Activated naive CD4-positive, alpha-beta T cell treated with anti-CD3 and anti-CD28 coated beads for 36 hours (primary cell): ENCODE results near the gene EML4. TPM values are rescaled to one million over a fixed set of nuclear protein-coding genes. Genes with fewer than 3 reads are reported as not detected.
"Not testable (repeated sequence)": the region's sequence is repeated elsewhere in the genome, so short reads cannot be mapped to it uniquely, and the experiment has no call there.

Experiments
- CTCF ChIA-PET: fragments of 350-600 bp; sonication (Branson Sonifier 250); formaldehyde crosslinking; loops from one replicate; lab custom pipeline; 2021; ENCODE audit warnings: antibody characterized with exemption; lab: Charles Lee
- DNase-seq: peaks from one replicate; pipeline ENCODE4 v3.0.0-alpha.2; 2020
- H3K27ac Mint-ChIP-seq: one replicate; pipeline ENCODE4 v1.8.0; 2021; ENCODE audit warnings: mild to moderate bottlenecking, mixed read lengths
- H3K27me3 Mint-ChIP-seq: one replicate; pipeline ENCODE4 v1.8.0; 2021; ENCODE audit warnings: low read depth, mixed read lengths
- H3K36me3 Mint-ChIP-seq: one replicate; pipeline ENCODE4 v1.8.0; 2021; ENCODE audit warnings: low read depth, mixed read lengths
- H3K4me1 Mint-ChIP-seq: one replicate; pipeline ENCODE4 v1.8.0; 2021; ENCODE audit warnings: low read depth, mixed read lengths
- H3K4me3 Mint-ChIP-seq: one replicate; pipeline ENCODE4 v1.8.0; 2021; ENCODE audit warnings: mild to moderate bottlenecking, moderate library complexity, mixed read lengths
- H3K9me3 Mint-ChIP-seq: one replicate; pipeline ENCODE4 v1.8.0; 2021; ENCODE audit warnings: mixed read lengths
- intact Hi-C: fragments of 100-400 bp; cut with micrococcal nuclease; formaldehyde crosslinking; loops from one replicate; pipeline ENCODE4 v1.15.1; 2023
- total RNA-seq, 2 experiments: library from RNA; stranded (reverse); gene quantifications; one replicate each; pipeline ENCODE4 v1.2.3, GENCODE V29; 2021

EML4 gene
- total RNA-seq, 2 experiments from 2014 or later, result 65.8 to 65.9 TPM

GRCh38 chr2:42324949-42325348 is 155.8 kb downstream of the EML4 start:
- no peaks in the 10 kb centered on the region for H3K27me3 Mint-ChIP-seq

GRCh38 chr2:42325609-42326008 is 156.5 kb downstream of the EML4 start:
- CTCF ChIA-PET, result interaction anchor here (1.1 kb wide), 1 partner anchor 229 kb away, joined by 3 read pairs; no protein-coding TSS in a partner anchor
- H3K27me3 Mint-ChIP-seq, result no peaks in the 10 kb centered on the region
- H3K4me3 Mint-ChIP-seq, result no peak overlapping the region
- no peaks in the 10 kb centered on the region for H3K9me3 Mint-ChIP-seq
- no peak overlapping the region for H3K27ac Mint-ChIP-seq
- H3K4me1 Mint-ChIP-seq, result peaks cover 18% of the 10 kb centered on the region
- intact Hi-C loops, result no loop called here
- DNase-seq, result no peak
- peaks cover 23% of the 10 kb centered on the region for H3K36me3 Mint-ChIP-seq

More at GRCh38 chr2:42324949-42325348, 155.8 kb downstream of the EML4 start:
- H3K27ac Mint-ChIP-seq, result peak overlapping the region; percentile 24
- H3K9me3 Mint-ChIP-seq, result no peaks in the 10 kb centered on the region
- intact Hi-C loops, result no loop called here
- peaks cover 13% of the 10 kb centered on the region for H3K4me1 Mint-ChIP-seq
- peaks cover 24% of the 10 kb centered on the region for H3K36me3 Mint-ChIP-seq
- H3K4me3 Mint-ChIP-seq, result no peak overlapping the region
- no peak for DNase-seq
- CTCF ChIA-PET, result interaction anchor here (0.6 to 1.1 kb wide), 2 partner anchors 62 to 229 kb away, joined by 3 to 5 read pairs; no protein-coding TSS in a partner anchor

- Mint-ChIP-seq H3K27me3 (no peaks in the 10 kb centered on the region), H3K4me1 (peaks cover 18% of the 10 kb centered on the region), H3K9me3 (no peaks in the 10 kb centered on the region), H3K27ac (peak overlapping the region; percentile 39), H3K36me3 (peaks cover 22% of the 10 kb centered on the region), H3K4me3 (no peak overlapping the region)
- intact Hi-C loops, result no loop called here
- CTCF ChIA-PET, result interaction anchor here (0.9 to 1.0 kb wide), 2 partner anchors 18 to 230 kb away, joined by 4 to 5 read pairs; no protein-coding TSS in a partner anchor
- no peak for DNase-seq
These were observed 158.0 kb downstream of the EML4 start for GRCh38 chr2:42327125-42327524.

GRCh38 chr2:42328148-42328833 is 159.1 kb downstream of the EML4 start:
- CTCF ChIA-PET, result interaction anchor here (0.5 to 3.5 kb wide), 32 partner anchors 8 to 474 kb away, joined by 3 to 35 read pairs (median 4); partner anchors contain the start of gene COX7A2L
- Mint-ChIP-seq H3K4me3 (no peak overlapping the region), H3K27me3 (no peaks in the 10 kb centered on the region), H3K4me1 (peaks cover 18% of the 10 kb centered on the region), H3K9me3 (no peaks in the 10 kb centered on the region), H3K27ac (peak overlapping the region; percentile 50), H3K36me3 (peaks cover 29% of the 10 kb centered on the region)
- DNase-seq, result no peak
- intact Hi-C loops, result loop anchor here (1.0 kb wide), 3 partner anchors 33 to 232 kb away; partner anchors contain the start of gene COX7A2L

GRCh38 chr2:42328923-42329322 is 159.8 kb downstream of the EML4 start:
- H3K27ac Mint-ChIP-seq, result no peak overlapping the region
- DNase-seq, result no peak
- peaks cover 18% of the 10 kb centered on the region for H3K4me1 Mint-ChIP-seq
- no peak overlapping the region for H3K4me3 Mint-ChIP-seq
- H3K36me3 Mint-ChIP-seq, result peaks cover 35% of the 10 kb centered on the region
- H3K9me3 Mint-ChIP-seq, result no peaks in the 10 kb centered on the region
- no peaks in the 10 kb centered on the region for H3K27me3 Mint-ChIP-seq
- CTCF ChIA-PET, result interaction anchor here (0.7 to 3.5 kb wide), 32 partner anchors 9 to 475 kb away, joined by 3 to 35 read pairs (median 4); partner anchors contain the start of gene COX7A2L
- intact Hi-C loops, result loop anchor here (1.0 kb wide), 3 partner anchors 32 to 233 kb away; partner anchors contain the start of gene COX7A2L

GRCh38 chr2:42329736-42330135 is 160.6 kb downstream of the EML4 start:
- no peak for DNase-seq
- intact Hi-C loops, result no loop called here
- Mint-ChIP-seq H3K4me1 (peaks cover 18% of the 10 kb centered on the region), H3K4me3 (no peak overlapping the region), H3K27me3 (no peaks in the 10 kb centered on the region), H3K27ac (peak overlapping the region; percentile 84), H3K36me3 (peaks cover 36% of the 10 kb centered on the region), H3K9me3 (no peaks in the 10 kb centered on the region)
- CTCF ChIA-PET, result interaction anchor here (0.8 to 3.5 kb wide), 11 partner anchors 8 to 244 kb away, joined by 3 to 35 read pairs (median 4); no protein-coding TSS in a partner anchor

GRCh38 chr2:42331569-42332284 is 162.6 kb downstream of the EML4 start:
- Mint-ChIP-seq H3K4me3 (no peak overlapping the region), H3K27ac (peak overlapping the region; percentile 78), H3K9me3 (no peaks in the 10 kb centered on the region), H3K4me1 (peaks cover 18% of the 10 kb centered on the region), H3K27me3 (no peaks in the 10 kb centered on the region), H3K36me3 (peaks cover 42% of the 10 kb centered on the region)
- CTCF ChIA-PET, result interaction anchor here (0.8 to 3.5 kb wide), 2 partner anchors 12 to 236 kb away, joined by 3 to 35 read pairs; no protein-coding TSS in a partner anchor
- DNase-seq, result no peak
- intact Hi-C loops, result no loop called here

- H3K27ac Mint-ChIP-seq, result no peak overlapping the region
- H3K27me3 Mint-ChIP-seq, result no peaks in the 10 kb centered on the region
- DNase-seq, result no peak
- CTCF ChIA-PET, result interaction anchor here (0.8 kb wide), 1 partner anchor 12 kb away, joined by 3 read pairs; no protein-coding TSS in a partner anchor
- peaks cover 15% of the 10 kb centered on the region for H3K4me1 Mint-ChIP-seq
- intact Hi-C loops, result no loop called here
- peaks cover 48% of the 10 kb centered on the region for H3K36me3 Mint-ChIP-seq
- H3K9me3 Mint-ChIP-seq, result peaks cover 5% of the 10 kb centered on the region
- H3K4me3 Mint-ChIP-seq, result no peak overlapping the region
These were observed 163.4 kb downstream of the EML4 start for GRCh38 chr2:42332575-42332974.

- CTCF ChIA-PET, result interaction anchor here (1.2 kb wide), 1 partner anchor 247 kb away, joined by 3 read pairs; no protein-coding TSS in a partner anchor
- DNase-seq, result no peak
- Mint-ChIP-seq H3K9me3 (peaks cover 5% of the 10 kb centered on the region), H3K36me3 (peaks cover 58% of the 10 kb centered on the region), H3K4me1 (peaks cover 15% of the 10 kb centered on the region), H3K27ac (no peak overlapping the region), H3K4me3 (no peak overlapping the region), H3K27me3 (no peaks in the 10 kb centered on the region)
- intact Hi-C loops, result no loop called here
These were observed 164.4 kb downstream of the EML4 start for GRCh38 chr2:42333579-42333978.

GRCh38 chr2:42334220-42334619 is 165.1 kb downstream of the EML4 start:
- Mint-ChIP-seq H3K36me3 (peaks cover 62% of the 10 kb centered on the region), H3K27me3 (no peaks in the 10 kb centered on the region), H3K4me1 (peaks cover 15% of the 10 kb centered on the region), H3K9me3 (peaks cover 7% of the 10 kb centered on the region), H3K27ac (no peak overlapping the region), H3K4me3 (no peak overlapping the region)
- CTCF ChIA-PET, result interaction anchor here (1.2 kb wide), 1 partner anchor 247 kb away, joined by 3 read pairs; no protein-coding TSS in a partner anchor
- no peak for DNase-seq
- intact Hi-C loops, result no loop called here

GRCh38 chr2:42334865-42335264 is 165.7 kb downstream of the EML4 start:
- DNase-seq, H3K27ac Mint-ChIP-seq, H3K4me3 Mint-ChIP-seq, H3K27me3 Mint-ChIP-seq, CTCF ChIA-PET, H3K9me3 Mint-ChIP-seq, intact Hi-C loops: not testable (repeated sequence)
- Mint-ChIP-seq H3K36me3 (peaks cover 61% of the 10 kb centered on the region), H3K4me1 (peaks cover 14% of the 10 kb centered on the region)

GRCh38 chr2:42335514-42336104 is 166.5 kb downstream of the EML4 start:
- no peak for DNase-seq
- H3K9me3 Mint-ChIP-seq, result peaks cover 12% of the 10 kb centered on the region
- peaks cover 6% of the 10 kb centered on the region for H3K4me1 Mint-ChIP-seq
- H3K4me3 Mint-ChIP-seq, result no peak overlapping the region
- H3K36me3 Mint-ChIP-seq, result peaks cover 69% of the 10 kb centered on the region
- intact Hi-C loops, result no loop called here
- no peaks in the 10 kb centered on the region for H3K27me3 Mint-ChIP-seq
- H3K27ac Mint-ChIP-seq, result no peak overlapping the region
- CTCF ChIA-PET, result no interaction called here
